Parathyroid adenoma (tissue), 2 donors: ENCODE results near the gene NOTUM.

Experiments
- H2AFZ ChIP-seq: fragments of 300-600 bp; sonication (generic); one replicate; pipeline ENCODE4 v1.7.0; 2017; ENCODE audit warnings: antibody characterized with exemption, mild to moderate bottlenecking
- H3K27ac ChIP-seq: fragments of 300-600 bp; sonication (generic); one replicate; pipeline ENCODE4 v1.7.0; 2017
- H3K27me3 ChIP-seq: fragments of 300-600 bp; sonication (generic); one replicate; pipeline ENCODE4 v1.7.0; 2017; ENCODE audit warnings: low read length; ENCODE audit not compliant: control insufficient read depth, insufficient read depth
- H3K36me3 ChIP-seq: fragments of 300-600 bp; sonication (generic); one replicate; pipeline ENCODE4 v1.7.0; 2017; ENCODE audit warnings: low read length; ENCODE audit not compliant: control insufficient read depth, insufficient read depth
- H3K4me1 ChIP-seq: fragments of 300-600 bp; sonication (generic); one replicate; pipeline ENCODE4 v1.7.0; 2017; ENCODE audit warnings: control low read depth
- H3K4me2 ChIP-seq: fragments of 300-600 bp; sonication (generic); one replicate; pipeline ENCODE4 v1.7.0; 2017; ENCODE audit warnings: low read length
- H3K4me3 ChIP-seq: fragments of 300-600 bp; sonication (generic); one replicate; pipeline ENCODE4 v1.7.0; 2017; ENCODE audit warnings: low read depth, low read length
- H3K79me2 ChIP-seq: fragments of 300-600 bp; sonication (generic); one replicate; pipeline ENCODE4 v1.7.0; 2017; ENCODE audit warnings: control low read depth
- H3K9ac ChIP-seq: fragments of 300-600 bp; sonication (generic); one replicate; pipeline ENCODE4 v1.7.0; 2017; ENCODE audit warnings: mild to moderate bottlenecking
- H3K9me3 ChIP-seq: fragments of 300-600 bp; sonication (generic); one replicate; pipeline ENCODE4 v1.7.0; 2017; ENCODE audit warnings: low read length; ENCODE audit not compliant: control insufficient read depth
- TF ChIP-seq, protein P1 (sequence below): fragments of 300-600 bp; sonication (generic); IDR thresholded peaks from one replicate; pipeline ENCODE4 v1.7.0; 2017; ENCODE audit warnings: antibody characterized with exemption, mild to moderate bottlenecking
- donor health status: primary hyperparathyroidism.

Gene NOTUM

GRCh38 chr17:81944858-81945257, 16.1 kb downstream of the NOTUM start:
- H3K27me3 ChIP-seq, result no peaks in the 10 kb centered on the region
- no peaks in the 10 kb centered on the region for H3K9me3 ChIP-seq
- H3K4me2 ChIP-seq, result no peak overlapping the region
- H3K79me2 ChIP-seq, result no peaks in the 10 kb centered on the region
- H3K27ac ChIP-seq, result no peak overlapping the region
- H3K9ac ChIP-seq, result no peak overlapping the region
- no peaks in the 10 kb centered on the region for H3K4me1 ChIP-seq
- H3K4me3 ChIP-seq, result no peak overlapping the region
- H2AFZ ChIP-seq, result no peak overlapping the region
- no peaks in the 10 kb centered on the region for H3K36me3 ChIP-seq
- TF ChIP-seq, protein P1, sequence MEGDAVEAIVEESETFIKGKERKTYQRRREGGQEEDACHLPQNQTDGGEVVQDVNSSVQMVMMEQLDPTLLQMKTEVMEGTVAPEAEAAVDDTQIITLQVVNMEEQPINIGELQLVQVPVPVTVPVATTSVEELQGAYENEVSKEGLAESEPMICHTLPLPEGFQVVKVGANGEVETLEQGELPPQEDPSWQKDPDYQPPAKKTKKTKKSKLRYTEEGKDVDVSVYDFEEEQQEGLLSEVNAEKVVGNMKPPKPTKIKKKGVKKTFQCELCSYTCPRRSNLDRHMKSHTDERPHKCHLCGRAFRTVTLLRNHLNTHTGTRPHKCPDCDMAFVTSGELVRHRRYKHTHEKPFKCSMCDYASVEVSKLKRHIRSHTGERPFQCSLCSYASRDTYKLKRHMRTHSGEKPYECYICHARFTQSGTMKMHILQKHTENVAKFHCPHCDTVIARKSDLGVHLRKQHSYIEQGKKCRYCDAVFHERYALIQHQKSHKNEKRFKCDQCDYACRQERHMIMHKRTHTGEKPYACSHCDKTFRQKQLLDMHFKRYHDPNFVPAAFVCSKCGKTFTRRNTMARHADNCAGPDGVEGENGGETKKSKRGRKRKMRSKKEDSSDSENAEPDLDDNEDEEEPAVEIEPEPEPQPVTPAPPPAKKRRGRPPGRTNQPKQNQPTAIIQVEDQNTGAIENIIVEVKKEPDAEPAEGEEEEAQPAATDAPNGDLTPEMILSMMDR, result no peak

DNA sequence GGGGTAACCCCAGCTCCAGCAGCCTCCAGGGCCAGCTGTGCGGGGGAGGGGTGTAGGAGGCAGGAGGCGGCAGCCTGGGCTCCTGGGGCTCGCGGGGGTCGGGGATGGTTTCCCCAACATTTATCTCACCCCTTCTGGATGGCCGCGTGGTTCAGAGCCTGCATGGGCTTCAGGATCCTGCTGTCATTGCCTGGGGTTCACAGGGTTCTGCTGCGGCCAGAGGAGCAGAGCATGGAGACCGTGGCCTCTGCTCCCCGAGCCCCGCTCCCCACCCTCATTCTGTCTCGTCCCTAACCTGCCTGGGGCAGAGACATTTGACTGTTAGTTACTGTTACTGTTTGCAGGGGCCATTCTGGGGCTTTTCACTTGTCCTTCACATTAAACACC, 18.8 kb downstream of the NOTUM start:
- Histone ChIP-seq H2AFZ (no peak overlapping the region), H3K27ac (no peak overlapping the region), H3K79me2 (no peaks in the 10 kb centered on the region), H3K4me3 (no peak overlapping the region), H3K9me3 (no peaks in the 10 kb centered on the region), H3K36me3 (no peaks in the 10 kb centered on the region), H3K27me3 (no peaks in the 10 kb centered on the region), H3K4me2 (no peak overlapping the region), H3K9ac (no peak overlapping the region), H3K4me1 (no peaks in the 10 kb centered on the region)
- TF ChIP-seq, protein P1, result no peak

DNA sequence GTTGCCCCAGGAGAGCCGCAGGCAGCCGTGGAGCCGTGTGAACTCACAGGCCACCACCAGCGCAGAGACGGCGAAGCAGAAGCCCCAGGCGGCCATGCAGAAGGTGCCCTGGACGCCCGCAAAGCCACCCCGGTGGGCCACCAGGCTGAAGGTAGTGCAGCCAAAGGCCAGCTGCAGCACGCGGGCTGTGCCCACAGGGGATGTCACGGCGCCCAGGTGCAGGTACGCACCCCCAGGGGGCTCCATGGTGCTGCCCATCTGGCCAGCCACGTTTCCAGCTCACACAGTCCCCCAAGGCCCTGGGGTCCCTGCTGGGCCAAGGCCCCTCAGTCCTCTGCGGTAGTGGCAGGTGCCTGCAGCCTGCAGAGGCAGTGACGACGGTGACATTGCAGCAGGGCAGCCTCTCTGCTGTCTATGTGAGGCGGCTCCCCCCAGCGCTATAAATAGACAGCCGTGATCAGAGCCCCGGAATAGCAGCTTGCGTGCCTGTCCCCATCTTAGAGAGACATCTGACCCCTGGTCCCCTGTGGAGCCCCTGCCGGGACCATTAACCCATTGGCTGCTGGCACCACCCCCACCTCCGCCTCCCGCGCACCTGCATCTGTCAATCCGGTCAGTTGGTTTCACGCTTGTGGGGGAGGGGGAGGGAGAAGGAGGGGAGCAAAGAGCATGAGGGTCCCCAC, 19.4 kb downstream of the NOTUM start:
- Histone ChIP-seq H3K36me3 (no peaks in the 10 kb centered on the region), H3K27me3 (no peaks in the 10 kb centered on the region), H3K9ac (no peak overlapping the region), H3K4me2 (no peak overlapping the region), H3K27ac (no peak overlapping the region), H3K4me1 (no peaks in the 10 kb centered on the region), H3K79me2 (no peaks in the 10 kb centered on the region), H2AFZ (no peak overlapping the region), H3K9me3 (no peaks in the 10 kb centered on the region), H3K4me3 (no peak overlapping the region)
- TF ChIP-seq, protein P1, result no peak

DNA sequence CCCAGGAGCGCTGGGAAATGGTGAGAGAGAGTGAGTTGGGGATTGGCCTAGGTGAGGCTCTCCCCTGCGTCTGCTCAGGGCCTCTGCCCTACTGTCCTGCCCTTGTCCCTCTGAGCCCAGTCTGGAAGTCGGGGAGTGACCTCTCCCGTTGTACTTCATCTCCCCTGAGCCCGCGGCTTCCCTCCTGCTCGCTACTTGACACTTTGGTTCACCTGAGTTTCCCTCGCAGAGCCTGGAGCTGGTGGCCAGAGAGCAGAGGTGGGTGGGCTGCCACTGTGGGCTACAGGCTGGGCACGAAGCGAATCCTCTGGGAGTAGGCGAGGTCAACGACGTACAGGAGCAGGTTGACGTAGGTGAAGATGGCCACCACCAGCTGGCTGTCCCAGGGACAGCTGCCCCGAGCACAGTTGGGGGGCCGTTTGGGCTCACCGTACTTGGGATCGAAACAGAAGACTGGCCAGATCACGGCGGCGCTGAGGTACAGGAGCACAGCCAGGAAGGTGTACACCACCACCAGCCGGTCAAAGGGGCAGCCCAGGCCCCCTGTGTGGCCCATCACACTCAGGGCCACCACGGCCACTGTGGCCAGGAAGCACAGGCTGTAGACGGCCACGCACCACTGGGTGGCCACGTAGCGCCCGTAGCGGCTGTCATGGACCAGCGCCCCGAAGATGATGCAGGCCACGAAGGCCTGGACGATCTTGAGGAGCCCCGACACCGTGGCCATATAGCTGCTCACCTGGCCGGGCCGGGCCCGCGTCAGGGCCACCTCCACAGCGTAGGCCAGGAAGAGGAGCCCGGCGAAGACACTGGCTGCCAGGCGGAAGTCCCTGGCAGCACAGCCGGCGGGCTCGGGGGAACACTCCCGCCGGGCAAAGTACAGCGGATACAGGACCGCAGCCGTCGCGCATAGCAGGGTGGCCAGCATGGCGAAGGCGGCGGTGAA, 20.2 kb downstream of the NOTUM start:
- H3K4me2 ChIP-seq, result no peak overlapping the region
- no peaks in the 10 kb centered on the region for H3K27me3 ChIP-seq
- no peak overlapping the region for H3K27ac ChIP-seq
- H3K9me3 ChIP-seq, result no peaks in the 10 kb centered on the region
- no peaks in the 10 kb centered on the region for H3K79me2 ChIP-seq
- no peaks in the 10 kb centered on the region for H3K36me3 ChIP-seq
- no peak overlapping the region for H2AFZ ChIP-seq
- no peaks in the 10 kb centered on the region for H3K4me1 ChIP-seq
- TF ChIP-seq, protein P1, result no peak
- no peak overlapping the region for H3K9ac ChIP-seq
- H3K4me3 ChIP-seq, result no peak overlapping the region
